Endothelial cell of umbilical vein (primary cell): ENCODE data around the gene DIAPH1. TPM values are rescaled to one million over a fixed set of nuclear protein-coding genes. Genes with fewer than 3 reads are reported as not detected.

Experiments
- BruUV-seq: library from RNA; stranded (reverse); fragments of 400-500 nt; replicated peaks from 2 replicates; lab custom pipeline; 2021; lab: Mats Ljungman, UMichigan
- CTCF ChIA-PET: fragments of 300-600, 350-600 bp; sonication (Branson Sonifier 250); formaldehyde crosslinking; loops from one replicate; lab custom pipeline; 2021; ENCODE audit warnings: antibody characterized with exemption, inconsistent platforms; lab: Charles Lee
- POLR2A ChIA-PET: fragments of 300-600, 350-600 bp; sonication (Branson Sonifier 250); formaldehyde crosslinking; loops from one replicate; lab custom pipeline; 2021; ENCODE audit warnings: antibody characterized with exemption, inconsistent platforms; lab: Charles Lee
- DNase-seq: peaks from one replicate; pipeline ENCODE4 v3.0.0-alpha.2; 2011; ENCODE audit warnings: low read depth, low spot score
- FAIRE-seq: peaks from 2 replicates; lab custom pipeline; 2011; peaks lifted over from hg19 to GRCh38; lab: Jason Lieb, UNC
- H2AFZ ChIP-seq: 2 replicates; pipeline ENCODE4 v1.6.0; 2012; ENCODE audit warnings: low read depth, low read length, control low read depth, inconsistent platforms
- H3K27ac ChIP-seq: 2 replicates; pipeline ENCODE4 v1.5.1; 2011; ENCODE audit warnings: low read depth, mild to moderate bottlenecking, control low read depth, low read length, moderate library complexity; ENCODE audit not compliant: insufficient read depth
- H3K27me3 ChIP-seq, 2 experiments: 2 replicates each; pipeline versions ENCODE4 v1.6.0 to v1.6.1; 2011; ENCODE audit warnings: low read length in 2 of 2, mixed read lengths in 1 of 2; ENCODE audit not compliant: control insufficient read depth in 2 of 2, insufficient read depth in 2 of 2
- H3K36me3 ChIP-seq, 2 experiments: 2 replicates in 1 of 2; 3 replicates in 1 of 2; pipeline ENCODE4 v1.5.1; 2011; ENCODE audit warnings: low read length in 2 of 2, mild to moderate bottlenecking in 1 of 2, moderate library complexity in 1 of 2; ENCODE audit not compliant: control insufficient read depth in 2 of 2, insufficient read depth in 2 of 2; ENCODE audit errors: extremely low read depth in 1 of 2
- H3K4me1 ChIP-seq: 3 replicates; pipeline ENCODE4 v1.5.1; 2011; ENCODE audit warnings: mild to moderate bottlenecking, low read length; ENCODE audit not compliant: control insufficient read depth, insufficient read depth; ENCODE audit errors: extremely low read depth
- H3K4me2 ChIP-seq: 2 replicates; pipeline ENCODE4 v1.6.1; 2011; ENCODE audit warnings: low read length, control low read depth, mixed read lengths; ENCODE audit not compliant: insufficient read depth
- H3K4me3 ChIP-seq, 3 experiments: fragments of 200-600 bp in 1 of 3; sonication (generic), shearing (Covaris generic) in 1 of 3; replicated peaks in 1 of 3; 2 replicates each; pipeline ENCODE4 v1.5.1; 2011 to 2016; ENCODE audit warnings: control low read depth in 3 of 3, low read length in 3 of 3, mild to moderate bottlenecking in 2 of 3, inconsistent platforms in 1 of 3, low read depth in 1 of 3, moderate library complexity in 1 of 3; ENCODE audit not compliant: insufficient read depth in 1 of 3
- H3K79me2 ChIP-seq: 2 replicates; pipeline ENCODE4 v1.6.0; 2012; ENCODE audit warnings: low read length, inconsistent platforms; ENCODE audit not compliant: control insufficient read depth, insufficient read depth
- H3K9ac ChIP-seq: replicated peaks from 2 replicates; pipeline ENCODE3; 2011; ENCODE audit warnings: low read length, control low read depth; ENCODE audit not compliant: insufficient read depth; ENCODE audit errors: extremely low read depth
- H3K9me1 ChIP-seq: replicated peaks from 3 replicates; pipeline ENCODE4 v1.6.0; 2011; ENCODE audit warnings: mild to moderate bottlenecking, low read length; ENCODE audit not compliant: control insufficient read depth, insufficient read depth; ENCODE audit errors: extremely low read depth
- H3K9me3 ChIP-seq: replicated peaks from 2 replicates; pipeline ENCODE4 v1.5.1; 2012; ENCODE audit warnings: low read length, inconsistent platforms; ENCODE audit not compliant: control insufficient read depth, insufficient read depth
- H4K20me1 ChIP-seq: replicated peaks from 2 replicates; pipeline ENCODE3; 2011; ENCODE audit warnings: mild to moderate bottlenecking, low read length; ENCODE audit not compliant: control insufficient read depth, insufficient read depth; ENCODE audit errors: extremely low read depth
- EZH2 ChIP-seq: IDR thresholded peaks from 2 replicates; pipeline ENCODE4 v1.6.1; 2012; ENCODE audit warnings: borderline replicate concordance, low read depth, mild to moderate bottlenecking, moderate library complexity, low read length, inconsistent platforms; ENCODE audit not compliant: severe bottlenecking
- FOS ChIP-seq: IDR thresholded peaks from 2 replicates; pipeline ENCODE4 v1.6.1; 2011; ENCODE audit warnings: mild to moderate bottlenecking, low read length, moderate library complexity, borderline replicate concordance; ENCODE audit not compliant: insufficient read depth
- GATA2 ChIP-seq: IDR thresholded peaks from 2 replicates; pipeline ENCODE4 v1.7.0; 2011; ENCODE audit warnings: low read depth, mild to moderate bottlenecking, moderate library complexity, mixed read lengths, low read length; ENCODE audit not compliant: insufficient read length, insufficient read depth
- JUN ChIP-seq: IDR thresholded peaks from 2 replicates; pipeline ENCODE4 v1.6.1; 2011; ENCODE audit warnings: borderline replicate concordance, low read depth; ENCODE audit not compliant: insufficient read length, insufficient read depth
- MYC ChIP-seq: IDR thresholded peaks from one replicate; pipeline ENCODE4 v1.6.1; 2011; ENCODE audit warnings: mild to moderate bottlenecking, low read depth, low read length
- POLR2A ChIP-seq: IDR thresholded peaks from 2 replicates; pipeline ENCODE4 v1.6.1; 2012; ENCODE audit warnings: low read depth, mild to moderate bottlenecking, control low read depth, low read length
- POLR2AphosphoS5 ChIP-seq: IDR thresholded peaks from 2 replicates; pipeline ENCODE4 v1.6.1; 2012; ENCODE audit warnings: low read depth, mild to moderate bottlenecking, control low read depth, low read length, moderate library complexity; ENCODE audit not compliant: insufficient read depth
- dilution Hi-C: fragments of 300-500 bp; cut with MboI; formaldehyde crosslinking; loops from one replicate; pipeline ENCODE4 v1.15.0; 2019; ENCODE audit warnings: low sequenced_read_pairs; ENCODE audit not compliant: extremely low pct_ligation_motif_present
- intact Hi-C: fragments of 100-400 bp; cut with micrococcal nuclease; formaldehyde crosslinking; loops from one replicate; pipeline ENCODE4 v1.10.0; 2022
- polyA plus RNA-seq, 4 experiments: library from polyadenylated mRNA; depleted of rRNA in 3 of 4; stranded (reverse) in 3 of 4; unstranded in 1 of 4; fragments of >200 nt; gene quantifications; 2 replicates each; pipeline versions ENCODE4 v1.2.1 to v1.2.3, GENCODE V29; 2011 to 2012; ENCODE audit warnings: missing spikeins in 1 of 4
- total RNA-seq: library from RNA; stranded (reverse); gene quantifications from 2 replicates; pipeline ENCODE4 v1.2.3, GENCODE V29; 2021
- TF ChIP-seq, protein P1 (sequence below), 2 donors: IDR thresholded peaks; 1 replicate in 1 of 2; 2 replicates in 1 of 2; pipeline ENCODE4 v1.5.1; 2011; ENCODE audit warnings: low read length in 2 of 2, mild to moderate bottlenecking in 2 of 2, moderate library complexity in 2 of 2, control low read depth in 1 of 2, inconsistent platforms in 1 of 2, low read depth in 1 of 2; ENCODE audit not compliant: insufficient read depth in 1 of 2; ENCODE audit errors: extremely low read depth in 1 of 2
- TF ChIP-seq, protein P2 (sequence below): IDR thresholded peaks from 2 replicates; pipeline ENCODE4 v1.6.1; 2011; ENCODE audit not compliant: insufficient read depth, insufficient read length

Gene DIAPH1
- total and polyA plus RNA-seq, 2 donors (not counting 3 experiments of a cell fraction or from before 2014, with no cell fraction given): 68.6 to 105 TPM

DNA sequence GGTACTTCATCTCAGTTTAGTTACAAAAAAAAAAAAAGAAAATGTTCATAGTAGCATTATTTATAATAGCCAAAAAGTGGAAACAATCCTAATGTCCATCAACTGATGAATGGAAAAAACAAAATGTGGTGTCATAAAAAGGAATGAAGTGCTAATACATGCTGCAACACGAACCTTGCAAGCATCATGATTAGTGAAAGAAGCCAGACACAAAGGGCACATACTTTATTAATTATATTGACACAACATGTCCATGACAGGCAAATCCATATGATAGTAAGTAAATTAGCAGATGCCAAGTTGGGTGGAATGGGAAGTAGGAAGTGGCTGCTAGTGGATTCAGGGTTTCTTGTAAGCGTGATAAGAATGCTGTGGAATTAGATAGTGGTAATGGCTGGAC lies 75.7 kb downstream of the DIAPH1 start:
- H3K4me3 ChIP-seq: no peak overlapping the region
- no peak for DNase-seq
- TF ChIP-seq POLR2A: no peak
- no peak for TF ChIP-seq MYC
- TF ChIP-seq GATA2: no peak
- no peak for TF ChIP-seq EZH2
- TF ChIP-seq, protein P1, sequence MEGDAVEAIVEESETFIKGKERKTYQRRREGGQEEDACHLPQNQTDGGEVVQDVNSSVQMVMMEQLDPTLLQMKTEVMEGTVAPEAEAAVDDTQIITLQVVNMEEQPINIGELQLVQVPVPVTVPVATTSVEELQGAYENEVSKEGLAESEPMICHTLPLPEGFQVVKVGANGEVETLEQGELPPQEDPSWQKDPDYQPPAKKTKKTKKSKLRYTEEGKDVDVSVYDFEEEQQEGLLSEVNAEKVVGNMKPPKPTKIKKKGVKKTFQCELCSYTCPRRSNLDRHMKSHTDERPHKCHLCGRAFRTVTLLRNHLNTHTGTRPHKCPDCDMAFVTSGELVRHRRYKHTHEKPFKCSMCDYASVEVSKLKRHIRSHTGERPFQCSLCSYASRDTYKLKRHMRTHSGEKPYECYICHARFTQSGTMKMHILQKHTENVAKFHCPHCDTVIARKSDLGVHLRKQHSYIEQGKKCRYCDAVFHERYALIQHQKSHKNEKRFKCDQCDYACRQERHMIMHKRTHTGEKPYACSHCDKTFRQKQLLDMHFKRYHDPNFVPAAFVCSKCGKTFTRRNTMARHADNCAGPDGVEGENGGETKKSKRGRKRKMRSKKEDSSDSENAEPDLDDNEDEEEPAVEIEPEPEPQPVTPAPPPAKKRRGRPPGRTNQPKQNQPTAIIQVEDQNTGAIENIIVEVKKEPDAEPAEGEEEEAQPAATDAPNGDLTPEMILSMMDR (IDR thresholded peaks at IDR 0.05; ENCODE audit: extremely low read depth in 1 of 2, insufficient read depth in 1 of 2, low read depth in 1 of 2, low read length in 2 of 2): no peak
- TF ChIP-seq FOS: no peak
- no peak for TF ChIP-seq JUN
- no peak for TF ChIP-seq POLR2AphosphoS5
- TF ChIP-seq, protein P2, sequence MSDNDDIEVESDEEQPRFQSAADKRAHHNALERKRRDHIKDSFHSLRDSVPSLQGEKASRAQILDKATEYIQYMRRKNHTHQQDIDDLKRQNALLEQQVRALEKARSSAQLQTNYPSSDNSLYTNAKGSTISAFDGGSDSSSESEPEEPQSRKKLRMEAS: no peak
- no peaks in the 10 kb centered on the region for H3K9me1 ChIP-seq
- no peak overlapping the region for H3K4me2 ChIP-seq
- H3K79me2 ChIP-seq: no peaks in the 10 kb centered on the region
- H4K20me1 ChIP-seq: no peaks in the 10 kb centered on the region
- no peak overlapping the region for H3K27ac ChIP-seq
- no peaks in the 10 kb centered on the region for H3K27me3 ChIP-seq
- H3K36me3 ChIP-seq: no peaks in the 10 kb centered on the region
- ChIA-PET CTCF (interaction anchor here (1.4 to 2.4 kb wide), 4 partner anchors 9 to 113 kb away, joined by 3 to 8 read pairs (median 6); partner anchors contain the start of gene PCDHGA12), POLR2A (no interaction called here)
- H2AFZ ChIP-seq: no peak overlapping the region
- H3K4me1 ChIP-seq: no peaks in the 10 kb centered on the region
- no peak for FAIRE-seq
- intact Hi-C loops: no loop called here
- peaks cover 2% of the 10 kb centered on the region for H3K9me3 ChIP-seq
- BruUV-seq: no TSS peak
- dilution Hi-C loops: no loop called here
- no peak overlapping the region for H3K9ac ChIP-seq
